Bone marrow (tissue), 2 donors: ENCODE results near the gene ETV2.
"Not testable (repeated sequence)": the region's sequence is repeated elsewhere in the genome, so short reads cannot be mapped to it uniquely, and the experiment has no call there.

Source experiments
- DNase-seq, 2 donors: peaks; one replicate each; lab custom pipeline; 2025; lab: John Stamatoyannopoulos, UW

Gene ETV2

GRCh38 chr19:35641515-35642151 is at the start of gene ETV2:
Gene ETV2 (plus strand): TSS chr19:35641745. CDS start chr19:35642461, 716 bp downstream.
- no peak for DNase-seq

- DNase-seq, result peak in 1 of 2 donors; percentile 44
Observed at GRCh38 chr19:35592226-35592625, 49.3 kb upstream of the ETV2 start.

- not testable (repeated sequence) for DNase-seq
Observed at GRCh38 chr19:35595026-35595425, 46.5 kb upstream of the ETV2 start.

- no peak for DNase-seq
Observed at GRCh38 chr19:35595928-35596327, 45.6 kb upstream of the ETV2 start.

GRCh38 chr19:35596366-35596999 is 45.1 kb upstream of the ETV2 start:
- DNase-seq, result no peak

GRCh38 chr19:35601971-35602370 is 39.6 kb upstream of the ETV2 start:
- DNase-seq, result no peak

GRCh38 chr19:35604436-35604835 is 37.1 kb upstream of the ETV2 start:
- DNase-seq, result not testable (repeated sequence)

GRCh38 chr19:35607170-35607569 is 34.4 kb upstream of the ETV2 start:
- not testable (repeated sequence) for DNase-seq

GRCh38 chr19:35607661-35608060 is 33.9 kb upstream of the ETV2 start:
- DNase-seq, result no peak

GRCh38 chr19:35608251-35608650 is 33.3 kb upstream of the ETV2 start:
- no peak for DNase-seq

GRCh38 chr19:35609851-35610353 is 31.6 kb upstream of the ETV2 start:
- DNase-seq, result no peak

- DNase-seq, result no peak
Observed at GRCh38 chr19:35612224-35612558, 29.4 kb upstream of the ETV2 start.

- peak; percentile 88 to 91 for DNase-seq
Observed at GRCh38 chr19:35612559-35613321, 28.8 kb upstream of the ETV2 start, which contains the start of gene HAUS5. Gene HAUS5 (plus strand): TSS chr19:35612735. CDS start chr19:35612795, 60 bp downstream.

GRCh38 chr19:35613574-35613973 is 28.0 kb upstream of the ETV2 start:
- no peak for DNase-seq

- no peak for DNase-seq
Observed at GRCh38 chr19:35615036-35615435, 26.5 kb upstream of the ETV2 start.

GRCh38 chr19:35618857-35619256 is 22.7 kb upstream of the ETV2 start:
- DNase-seq, result no peak

- DNase-seq, result no peak
Observed at GRCh38 chr19:35619290-35619923, 22.1 kb upstream of the ETV2 start.

GRCh38 chr19:35620001-35620400 is 21.5 kb upstream of the ETV2 start:
- DNase-seq, result no peak

- DNase-seq, result no peak
Observed at GRCh38 chr19:35621708-35622107, 19.8 kb upstream of the ETV2 start.

- no peak for DNase-seq
Observed at GRCh38 chr19:35622750-35623149, 18.8 kb upstream of the ETV2 start.

GRCh38 chr19:35623327-35624010 is 18.1 kb upstream of the ETV2 start:
- no peak for DNase-seq

- DNase-seq, result no peak
Observed at GRCh38 chr19:35628264-35628564, 13.3 kb upstream of the ETV2 start.
